AG04449 (cell line): Measurements from ENCODE around the gene TST.

Experiments used
- CTCF ChIA-PET: fragments of 350-600 bp; formaldehyde crosslinking; extraction: SDS; loops from one replicate; lab custom pipeline; 2021; ENCODE audit warnings: antibody characterized with exemption; lab: Yijun Ruan, JAX
- POLR2A ChIA-PET: fragments of 400-600, 350-600 bp; formaldehyde crosslinking; extraction: SDS; loops from one replicate; lab custom pipeline; 2020; ENCODE audit warnings: antibody characterized with exemption, inconsistent platforms; lab: Yijun Ruan, JAX
- DNase-seq: peaks from one replicate; pipeline ENCODE4 v3.0.0-alpha.2; 2010; ENCODE audit warnings: low read depth, low spot score
- H3K4me3 ChIP-seq: 2 replicates; pipeline ENCODE4 v1.5.1; 2011; ENCODE audit warnings: low read depth, mild to moderate bottlenecking, control low read depth, low read length
- TF ChIP-seq, protein P1 (sequence below): IDR thresholded peaks from one replicate; pipeline ENCODE4 v1.5.1; 2011; ENCODE audit warnings: mild to moderate bottlenecking, moderate library complexity, low read length, control low read depth, inconsistent platforms; ENCODE audit not compliant: insufficient read depth; ENCODE audit errors: missing control alignments

Gene TST

DNA sequence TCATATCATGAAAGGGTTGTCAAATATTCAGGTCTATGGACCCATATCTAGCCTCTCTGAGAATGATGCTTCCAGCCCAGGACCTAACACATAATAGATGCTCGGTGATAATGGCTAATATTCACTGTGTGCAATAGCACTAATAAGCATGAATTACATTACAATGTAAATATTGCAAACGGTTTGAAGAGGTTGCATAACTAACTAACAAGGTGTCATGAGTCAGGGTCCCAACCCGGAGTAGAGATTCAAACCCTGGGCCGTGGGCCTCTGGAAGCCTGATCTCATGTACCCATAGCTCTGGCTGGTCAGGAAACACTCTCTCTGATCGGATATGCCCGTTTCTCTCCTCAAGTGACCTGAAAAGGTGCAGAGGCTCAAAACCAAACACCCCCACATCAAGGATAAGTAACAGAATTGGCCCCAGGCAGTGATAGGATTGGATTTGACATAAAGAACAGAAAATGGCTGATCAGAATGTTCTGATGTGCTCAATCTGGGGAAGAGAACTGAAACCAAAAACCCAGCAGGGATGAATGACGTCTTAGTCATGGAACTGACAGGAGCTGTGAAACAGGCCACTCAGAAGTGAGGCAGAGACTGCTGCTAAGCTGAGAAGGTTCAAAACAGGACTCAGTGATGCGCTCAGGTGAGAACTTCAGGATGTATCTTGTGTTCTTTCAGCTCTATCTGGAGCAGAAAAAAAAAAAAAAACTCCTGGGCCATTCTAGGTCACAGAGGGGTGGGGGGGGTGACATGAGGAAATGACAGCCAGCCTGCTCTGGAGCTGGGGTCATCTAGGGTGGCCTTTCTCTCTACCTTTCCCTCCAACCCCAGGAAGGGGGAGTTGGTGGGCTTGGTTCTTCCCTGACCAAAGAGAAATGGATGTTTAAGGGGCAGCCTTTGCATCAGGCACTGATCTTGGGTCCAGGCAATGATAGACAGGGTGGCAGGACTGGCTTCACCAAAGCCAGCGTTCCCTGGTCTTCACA, 25.7 kb upstream of the TST start:
- H3K4me3 ChIP-seq, result no peak overlapping the region
- no peak for DNase-seq
- CTCF ChIA-PET, result interaction anchor here (1.0 to 5.1 kb wide), 14 partner anchors 7 to 385 kb away, joined by 3 to 78 read pairs (median 8); partner anchors contain the start of genes MPST and TST
- TF ChIP-seq, protein P1, sequence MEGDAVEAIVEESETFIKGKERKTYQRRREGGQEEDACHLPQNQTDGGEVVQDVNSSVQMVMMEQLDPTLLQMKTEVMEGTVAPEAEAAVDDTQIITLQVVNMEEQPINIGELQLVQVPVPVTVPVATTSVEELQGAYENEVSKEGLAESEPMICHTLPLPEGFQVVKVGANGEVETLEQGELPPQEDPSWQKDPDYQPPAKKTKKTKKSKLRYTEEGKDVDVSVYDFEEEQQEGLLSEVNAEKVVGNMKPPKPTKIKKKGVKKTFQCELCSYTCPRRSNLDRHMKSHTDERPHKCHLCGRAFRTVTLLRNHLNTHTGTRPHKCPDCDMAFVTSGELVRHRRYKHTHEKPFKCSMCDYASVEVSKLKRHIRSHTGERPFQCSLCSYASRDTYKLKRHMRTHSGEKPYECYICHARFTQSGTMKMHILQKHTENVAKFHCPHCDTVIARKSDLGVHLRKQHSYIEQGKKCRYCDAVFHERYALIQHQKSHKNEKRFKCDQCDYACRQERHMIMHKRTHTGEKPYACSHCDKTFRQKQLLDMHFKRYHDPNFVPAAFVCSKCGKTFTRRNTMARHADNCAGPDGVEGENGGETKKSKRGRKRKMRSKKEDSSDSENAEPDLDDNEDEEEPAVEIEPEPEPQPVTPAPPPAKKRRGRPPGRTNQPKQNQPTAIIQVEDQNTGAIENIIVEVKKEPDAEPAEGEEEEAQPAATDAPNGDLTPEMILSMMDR, result no peak
- POLR2A ChIA-PET, result interaction anchor here (0.5 kb wide), 1 partner anchor 80 kb away, joined by 4 read pairs; no protein-coding TSS in a partner anchor

DNA sequence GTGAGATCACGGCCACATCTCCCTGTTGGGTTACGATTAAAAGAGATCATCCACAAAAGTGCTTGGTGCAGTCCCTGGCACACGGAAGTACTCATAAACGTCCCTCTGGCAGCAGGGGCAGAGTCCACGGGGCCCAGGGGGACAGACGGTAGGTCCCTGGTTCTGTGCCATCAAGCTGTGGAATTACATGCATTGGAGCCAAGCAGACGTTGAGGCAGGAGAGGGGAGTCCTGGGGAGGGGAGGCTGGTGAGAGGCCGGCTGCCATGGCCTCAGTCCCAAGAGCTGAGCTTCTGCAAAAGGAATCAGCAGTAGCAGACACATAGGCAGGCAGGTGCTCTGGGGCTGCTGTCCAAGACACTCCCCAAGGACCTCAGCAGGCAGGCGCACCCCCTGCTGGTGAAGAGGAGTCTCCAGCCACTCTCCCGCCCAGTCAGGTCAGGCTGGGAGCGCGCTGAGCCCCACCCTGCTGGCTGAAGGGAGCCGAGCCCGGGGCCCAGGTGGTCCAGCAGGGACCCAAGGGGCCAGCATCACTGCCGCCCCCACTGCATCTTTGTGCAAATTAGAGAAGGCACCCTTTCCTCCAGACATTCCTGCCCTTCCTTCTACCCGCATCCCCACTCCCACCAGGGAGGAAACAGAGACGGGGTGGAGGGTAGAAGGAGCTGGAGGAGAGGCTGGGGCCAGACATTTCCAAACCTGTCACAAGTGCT, 24.7 kb upstream of the TST start:
- DNase-seq, result no peak
- H3K4me3 ChIP-seq, result no peak overlapping the region
- ChIA-PET POLR2A (interaction anchor here (0.5 kb wide), 1 partner anchor 81 kb away, joined by 4 read pairs; no protein-coding TSS in a partner anchor), CTCF (interaction anchor here (1.0 to 5.1 kb wide), 13 partner anchors 9 to 386 kb away, joined by 3 to 78 read pairs (median 6); partner anchors contain the start of genes MPST and TST)
- TF ChIP-seq, protein P1, result peak; percentile 62

DNA sequence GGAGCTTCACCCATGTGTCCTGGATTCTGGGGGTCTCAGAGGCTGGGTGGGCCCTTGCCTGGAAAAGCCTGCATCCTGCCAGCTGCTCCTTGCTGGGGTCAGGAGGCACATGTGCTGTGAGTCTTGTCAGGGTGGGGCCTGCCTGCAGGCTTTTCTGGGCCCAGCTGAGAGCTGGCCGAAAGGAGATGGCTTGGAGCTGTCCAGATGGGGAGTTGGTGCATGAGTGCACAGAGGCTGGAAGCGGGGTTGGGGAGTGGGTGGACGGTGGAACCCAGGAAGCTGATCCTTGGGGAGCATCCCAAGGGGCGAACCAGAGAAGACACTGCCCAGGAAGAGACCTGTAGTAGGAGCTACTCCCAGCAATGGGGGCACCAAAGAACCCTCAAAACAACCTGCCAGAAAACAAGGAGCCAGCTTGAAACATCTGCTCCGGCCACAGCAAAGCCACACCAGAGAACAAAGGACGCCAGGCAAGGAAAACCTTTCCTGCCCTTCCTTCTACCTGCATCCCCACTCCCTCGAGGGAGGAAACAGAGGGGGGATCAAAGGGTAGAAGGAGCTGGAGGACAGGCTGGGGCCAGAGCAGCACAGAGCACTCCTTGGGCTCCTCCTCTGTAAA, 24.1 kb upstream of the TST start:
- DNase-seq, result no peak
- TF ChIP-seq, protein P1, result no peak
- H3K4me3 ChIP-seq, result no peak overlapping the region
- ChIA-PET POLR2A (interaction anchor here (0.7 kb wide), 1 partner anchor 10 kb away, joined by 3 read pairs; no protein-coding TSS in a partner anchor), CTCF (interaction anchor here (1.0 to 5.1 kb wide), 11 partner anchors 10 to 497 kb away, joined by 3 to 78 read pairs (median 4); no protein-coding TSS in a partner anchor)

DNA sequence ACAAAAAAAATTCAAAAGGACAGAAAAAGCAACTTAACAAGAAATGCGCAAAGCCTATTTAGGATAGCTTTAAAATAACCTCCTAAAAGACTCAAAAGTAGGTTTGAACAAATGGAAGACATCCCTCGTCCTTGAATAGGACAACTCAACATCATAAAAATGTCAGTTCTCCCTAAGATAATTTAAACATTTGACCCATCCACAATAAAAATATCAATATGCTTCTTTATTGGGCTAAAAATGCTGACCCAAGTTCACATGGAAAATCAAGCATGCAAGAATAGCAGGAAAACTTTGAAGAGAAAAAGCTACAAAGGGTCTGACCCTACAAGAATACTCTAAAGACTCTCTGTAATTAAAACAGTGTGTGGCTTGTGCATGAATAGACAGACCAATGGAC, 20.2 kb upstream of the TST start:
- no peak for DNase-seq
- ChIA-PET POLR2A (no interaction called here), CTCF (interaction anchor here (1.3 kb wide), 1 partner anchor 160 kb away, joined by 3 read pairs; no protein-coding TSS in a partner anchor)
- TF ChIP-seq, protein P1, result no peak
- no peak overlapping the region for H3K4me3 ChIP-seq

DNA sequence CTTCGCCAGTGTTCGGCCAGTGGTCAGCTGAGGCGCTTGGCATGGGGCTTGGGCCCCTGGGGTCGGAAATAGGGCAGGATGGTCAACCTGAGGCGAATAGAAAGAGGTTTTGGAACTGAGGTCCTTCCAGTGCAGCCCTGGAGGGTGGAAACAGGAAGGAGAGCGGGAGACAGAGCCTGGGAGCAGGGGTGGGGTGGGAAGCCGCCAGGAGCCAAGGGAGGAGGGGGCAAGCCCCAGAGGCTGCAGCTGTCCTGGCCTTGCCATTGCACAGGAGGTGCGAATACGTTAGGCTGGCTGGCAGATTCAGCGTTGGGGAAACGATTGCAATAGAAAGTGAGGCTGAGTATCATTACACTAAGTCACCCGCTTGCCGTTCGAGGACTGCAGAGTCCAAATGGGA, 18.4 kb upstream of the TST start:
- TF ChIP-seq, protein P1, result no peak
- ChIA-PET POLR2A (interaction anchor here (1.2 kb wide), 1 partner anchor 12 kb away, joined by 3 read pairs; no protein-coding TSS in a partner anchor), CTCF (interaction anchor here (1.3 to 2.5 kb wide), 4 partner anchors 8 to 16 kb away, joined by 3 to 12 read pairs (median 7); no protein-coding TSS in a partner anchor)
- DNase-seq, result no peak
- H3K4me3 ChIP-seq, result no peak overlapping the region
